ENCODE results near the gene ACOT12. TPM values are rescaled to one million over a fixed set of nuclear protein-coding genes. Genes with fewer than 3 reads are reported as not detected.

The ACOT12 gene
- total RNA-seq, 1 donor from 2014 or later, result not detected

DNA sequence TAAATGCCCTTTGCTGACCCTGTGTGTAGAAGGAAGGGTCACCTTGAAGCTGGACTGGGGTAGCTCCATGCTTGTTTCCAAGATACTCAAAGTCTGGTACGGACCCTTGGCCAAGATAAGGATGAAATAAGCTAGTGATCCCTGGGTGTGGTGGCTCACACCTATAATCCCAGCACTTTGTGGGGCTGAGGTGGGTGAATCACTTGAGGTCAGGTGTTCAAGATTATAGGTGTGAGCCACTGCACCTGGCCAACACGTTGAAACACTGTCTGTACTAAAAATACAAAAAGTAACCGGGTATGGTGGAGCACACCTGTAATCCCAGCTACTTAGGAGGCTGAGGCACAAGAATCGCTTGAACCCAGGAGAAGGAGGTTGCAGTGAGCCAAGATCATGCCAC lies 33.3 kb downstream of the ACOT12 start:
- Histone ChIP-seq H3K9me3 (no peaks in the 10 kb centered on the region), H3K27me3 (no peaks in the 10 kb centered on the region), H3K4me3 (no peak overlapping the region), H3K4me1 (no peaks in the 10 kb centered on the region), H3K36me3 (no peaks in the 10 kb centered on the region), H3K27ac (no peak overlapping the region)
- ATAC-seq (no peak), DNase-seq (no peak)
- intact Hi-C loops (cut with DNase I), result no loop called here
- TF ChIP-seq, protein P1, sequence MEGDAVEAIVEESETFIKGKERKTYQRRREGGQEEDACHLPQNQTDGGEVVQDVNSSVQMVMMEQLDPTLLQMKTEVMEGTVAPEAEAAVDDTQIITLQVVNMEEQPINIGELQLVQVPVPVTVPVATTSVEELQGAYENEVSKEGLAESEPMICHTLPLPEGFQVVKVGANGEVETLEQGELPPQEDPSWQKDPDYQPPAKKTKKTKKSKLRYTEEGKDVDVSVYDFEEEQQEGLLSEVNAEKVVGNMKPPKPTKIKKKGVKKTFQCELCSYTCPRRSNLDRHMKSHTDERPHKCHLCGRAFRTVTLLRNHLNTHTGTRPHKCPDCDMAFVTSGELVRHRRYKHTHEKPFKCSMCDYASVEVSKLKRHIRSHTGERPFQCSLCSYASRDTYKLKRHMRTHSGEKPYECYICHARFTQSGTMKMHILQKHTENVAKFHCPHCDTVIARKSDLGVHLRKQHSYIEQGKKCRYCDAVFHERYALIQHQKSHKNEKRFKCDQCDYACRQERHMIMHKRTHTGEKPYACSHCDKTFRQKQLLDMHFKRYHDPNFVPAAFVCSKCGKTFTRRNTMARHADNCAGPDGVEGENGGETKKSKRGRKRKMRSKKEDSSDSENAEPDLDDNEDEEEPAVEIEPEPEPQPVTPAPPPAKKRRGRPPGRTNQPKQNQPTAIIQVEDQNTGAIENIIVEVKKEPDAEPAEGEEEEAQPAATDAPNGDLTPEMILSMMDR (IDR thresholded peaks at IDR 0.05), result no peak

DNA sequence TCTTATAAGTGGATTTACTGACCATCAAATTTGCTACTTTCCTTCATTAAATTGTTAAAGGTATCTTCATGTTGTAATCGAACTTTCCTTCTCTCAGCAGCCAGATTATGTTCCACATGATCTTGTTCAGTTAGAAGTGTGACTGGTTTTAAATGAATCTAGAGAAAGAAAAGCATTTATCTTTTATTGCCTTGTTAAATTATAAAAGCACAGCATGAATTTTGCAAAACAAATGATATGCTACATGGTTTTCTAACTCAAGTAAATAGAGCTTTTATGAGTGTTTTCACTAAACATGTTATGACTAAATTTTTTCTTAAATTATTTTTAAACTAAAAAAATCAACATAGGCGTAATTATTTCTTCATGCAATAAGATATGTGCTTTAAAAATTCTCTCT lies 34.1 kb downstream of the ACOT12 start:
- TF ChIP-seq, protein P1 (IDR thresholded peaks at IDR 0.05), result no peak
- Histone ChIP-seq H3K4me1 (no peaks in the 10 kb centered on the region), H3K9me3 (no peaks in the 10 kb centered on the region), H3K27ac (no peak overlapping the region), H3K4me3 (no peak overlapping the region), H3K36me3 (no peaks in the 10 kb centered on the region), H3K27me3 (no peaks in the 10 kb centered on the region)
- intact Hi-C loops (cut with DNase I), result no loop called here
- DNase-seq (no peak), ATAC-seq (no peak)

DNA sequence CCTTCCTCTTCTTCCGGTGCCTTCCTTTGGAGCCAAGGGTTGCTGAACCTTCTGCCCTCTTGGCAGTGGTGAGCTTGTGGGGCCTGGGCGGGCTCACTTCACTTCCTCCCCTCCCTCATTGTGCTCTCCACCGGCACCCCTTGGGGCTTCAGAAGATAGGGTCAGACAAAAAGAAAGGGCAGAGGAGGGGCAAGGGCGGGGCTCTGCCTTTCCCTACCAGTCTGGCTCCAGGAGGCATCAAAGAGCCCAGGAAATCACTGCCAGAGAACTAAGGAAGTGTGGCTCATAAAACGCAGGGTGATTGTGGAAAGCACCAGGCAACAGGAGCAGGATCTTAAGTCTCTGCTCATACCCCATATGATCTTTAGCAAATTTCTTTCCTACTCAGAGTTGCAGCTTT lies 34.8 kb downstream of the ACOT12 start:
- Histone ChIP-seq H3K4me1 (no peaks in the 10 kb centered on the region), H3K4me3 (no peak overlapping the region), H3K27ac (no peak overlapping the region), H3K27me3 (no peaks in the 10 kb centered on the region), H3K9me3 (no peaks in the 10 kb centered on the region), H3K36me3 (no peaks in the 10 kb centered on the region)
- ATAC-seq (no peak), DNase-seq (no peak)
- intact Hi-C loops (cut with DNase I), result no loop called here
- TF ChIP-seq, protein P1 (IDR thresholded peaks at IDR 0.05), result no peak

DNA sequence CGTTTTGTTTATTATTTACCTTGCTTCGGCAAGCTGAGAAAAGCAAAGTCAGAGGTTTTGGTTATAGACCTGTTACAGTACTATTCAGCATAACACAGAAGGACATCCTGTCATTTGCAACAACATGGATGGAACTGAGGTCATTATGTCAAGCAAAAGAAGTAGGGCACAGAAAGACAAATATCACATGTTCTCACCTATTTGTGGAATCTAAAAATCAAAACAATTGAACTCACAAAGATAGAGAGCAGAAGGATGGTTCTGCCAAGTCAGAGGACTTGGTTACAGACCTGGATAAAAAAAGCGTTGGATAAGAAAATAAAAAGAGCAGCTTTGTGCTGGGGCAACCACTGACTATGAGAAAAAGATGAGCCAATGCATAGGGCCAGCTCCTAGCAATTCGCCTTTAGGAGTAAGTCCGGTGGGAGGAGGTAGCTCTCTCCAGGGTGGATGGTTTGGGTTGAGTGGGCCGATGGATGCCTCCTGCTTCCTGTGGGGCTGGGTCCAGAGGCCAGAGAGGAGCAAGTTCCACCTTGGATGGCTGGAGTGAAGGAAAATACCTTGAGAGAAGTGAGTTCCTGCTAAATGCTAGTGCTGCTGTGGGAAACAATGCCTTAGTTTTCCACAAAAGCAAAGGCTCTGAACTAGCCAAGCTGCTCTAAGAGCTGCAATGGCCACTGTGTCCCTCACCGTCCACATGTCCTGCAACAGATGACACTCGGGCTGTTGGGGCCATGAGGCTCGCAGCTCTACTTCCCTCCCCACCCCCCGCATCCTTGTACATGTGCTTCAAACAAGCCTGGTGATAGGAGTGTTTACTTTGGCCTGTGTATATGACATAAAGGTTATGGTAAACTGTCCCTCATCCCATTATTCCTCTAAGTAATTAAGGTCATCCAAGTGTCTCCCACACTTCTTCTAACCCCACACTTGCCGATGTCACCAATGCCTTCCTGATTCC lies 38.4 kb downstream of the ACOT12 start:
- TF ChIP-seq, protein P1 (IDR thresholded peaks at IDR 0.05), result no peak
- no peaks in the 10 kb centered on the region for H3K4me1 ChIP-seq
- no peak overlapping the region for H3K27ac ChIP-seq
- no peak for DNase-seq
- no peaks in the 10 kb centered on the region for H3K27me3 ChIP-seq
- no peak for ATAC-seq
- H3K9me3 ChIP-seq, result no peaks in the 10 kb centered on the region
- H3K4me3 ChIP-seq, result no peak overlapping the region
- intact Hi-C loops (cut with DNase I), result no loop called here
- H3K36me3 ChIP-seq, result no peaks in the 10 kb centered on the region

DNA sequence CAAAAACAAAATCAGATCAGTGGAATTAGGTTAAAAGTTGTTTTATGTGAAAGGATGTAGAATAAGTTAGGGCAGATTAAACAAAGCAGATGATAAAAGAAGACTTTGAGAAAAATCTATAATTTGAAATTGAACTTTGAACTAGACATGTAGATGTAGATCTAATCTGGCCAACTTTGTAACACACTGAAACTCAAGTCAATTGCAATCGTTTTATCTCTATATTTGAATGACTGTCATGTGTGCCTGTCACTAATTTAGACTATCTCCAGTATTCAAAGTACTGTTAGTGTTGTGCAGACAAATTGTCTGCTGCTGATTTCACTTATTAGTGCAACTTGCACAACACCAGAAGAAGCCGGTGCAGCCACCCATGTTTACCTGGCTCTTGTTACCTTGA lies 39.8 kb downstream of the ACOT12 start:
- TF ChIP-seq, protein P1 (IDR thresholded peaks at IDR 0.05), result no peak
- H3K4me3 ChIP-seq, result no peak overlapping the region
- no peaks in the 10 kb centered on the region for H3K9me3 ChIP-seq
- H3K36me3 ChIP-seq, result no peaks in the 10 kb centered on the region
- H3K27me3 ChIP-seq, result no peaks in the 10 kb centered on the region
- intact Hi-C loops (cut with DNase I), result no loop called here
- H3K27ac ChIP-seq, result no peak overlapping the region
- no peaks in the 10 kb centered on the region for H3K4me1 ChIP-seq
- ATAC-seq, result no peak
- DNase-seq, result no peak
